HG02623 (cell line): ENCODE measurements around the gene NEDD4L.
"Not testable (repeated sequence)": the region's sequence is repeated elsewhere in the genome, so short reads cannot be mapped to it uniquely, and the experiment has no call there.

Experiments
- ATAC-seq: cut with Tn5 transposase; IDR thresholded peaks from one replicate; pipeline ENCODE4 v1.9.1; 2021; ENCODE audit warnings: moderate library complexity; ENCODE audit not compliant: unreplicated experiment

Gene NEDD4L

DNA sequence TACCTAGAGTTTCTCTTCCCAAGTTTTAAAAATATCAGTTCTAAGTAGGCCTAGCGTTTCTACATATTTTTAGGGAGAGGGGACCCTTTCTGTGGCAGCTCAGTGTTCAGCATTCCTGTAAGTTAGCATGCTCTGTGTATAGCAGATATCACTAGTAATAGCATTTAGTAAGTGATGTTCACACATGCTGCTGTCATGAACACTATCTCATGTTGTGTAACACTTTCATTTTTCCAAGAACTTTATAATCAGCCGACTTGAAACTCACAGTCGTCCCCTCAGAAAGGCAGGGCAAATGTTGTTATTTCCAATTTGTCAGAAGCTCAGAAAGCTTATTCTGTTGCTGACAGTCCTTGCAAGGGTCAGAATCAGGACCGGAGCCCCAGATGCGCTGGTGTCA is 317.2 kb downstream of the NEDD4L start:
- ATAC-seq: no peak

DNA sequence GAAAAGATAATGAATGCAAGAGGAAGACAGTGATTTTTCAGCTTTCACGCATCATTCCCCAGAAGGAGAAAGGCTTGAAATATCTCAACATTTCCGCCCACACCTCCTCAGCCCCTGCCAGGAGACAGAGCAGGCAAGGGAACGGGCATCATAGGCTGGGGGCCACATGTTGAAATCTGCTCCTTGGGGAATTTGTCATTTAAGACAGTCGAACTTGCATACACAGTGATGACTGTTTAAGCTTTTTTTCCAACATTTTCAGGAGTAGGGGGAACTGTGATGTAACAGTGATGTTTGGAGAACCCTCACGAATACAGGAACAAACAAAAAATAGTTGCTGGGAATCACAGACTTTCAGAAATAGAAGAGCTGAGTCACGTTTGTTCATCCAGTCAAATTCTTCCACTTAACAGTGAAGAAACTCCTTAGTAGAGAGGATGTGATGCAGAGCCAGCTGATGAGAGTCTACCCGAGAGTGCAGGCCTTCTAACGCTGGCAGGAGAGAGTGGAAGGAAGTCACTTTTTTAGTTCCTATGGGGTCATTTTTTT is 318.1 kb downstream of the NEDD4L start:
- no peak for ATAC-seq

DNA sequence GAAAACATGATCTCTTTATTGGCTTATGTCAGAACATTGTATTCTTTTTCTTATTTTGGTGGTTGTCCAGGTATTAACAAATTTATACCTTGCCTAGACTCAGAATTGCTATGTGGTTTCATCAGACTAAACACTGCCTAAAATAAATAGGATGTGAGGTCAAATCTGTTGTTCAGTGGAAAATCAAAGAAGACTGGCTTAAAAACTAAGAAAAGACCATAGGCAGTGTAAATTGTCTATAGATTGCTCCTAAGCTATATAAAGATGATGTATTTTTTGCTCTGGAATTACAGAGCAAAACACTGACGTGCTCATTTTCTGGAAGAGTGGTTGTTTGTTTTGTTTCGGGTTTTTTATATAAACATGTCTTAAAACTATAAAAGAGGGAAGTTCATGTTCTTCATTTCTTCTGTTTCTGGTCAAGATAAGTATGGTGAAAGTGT is 318.8 kb downstream of the NEDD4L start:
- ATAC-seq: no peak

DNA sequence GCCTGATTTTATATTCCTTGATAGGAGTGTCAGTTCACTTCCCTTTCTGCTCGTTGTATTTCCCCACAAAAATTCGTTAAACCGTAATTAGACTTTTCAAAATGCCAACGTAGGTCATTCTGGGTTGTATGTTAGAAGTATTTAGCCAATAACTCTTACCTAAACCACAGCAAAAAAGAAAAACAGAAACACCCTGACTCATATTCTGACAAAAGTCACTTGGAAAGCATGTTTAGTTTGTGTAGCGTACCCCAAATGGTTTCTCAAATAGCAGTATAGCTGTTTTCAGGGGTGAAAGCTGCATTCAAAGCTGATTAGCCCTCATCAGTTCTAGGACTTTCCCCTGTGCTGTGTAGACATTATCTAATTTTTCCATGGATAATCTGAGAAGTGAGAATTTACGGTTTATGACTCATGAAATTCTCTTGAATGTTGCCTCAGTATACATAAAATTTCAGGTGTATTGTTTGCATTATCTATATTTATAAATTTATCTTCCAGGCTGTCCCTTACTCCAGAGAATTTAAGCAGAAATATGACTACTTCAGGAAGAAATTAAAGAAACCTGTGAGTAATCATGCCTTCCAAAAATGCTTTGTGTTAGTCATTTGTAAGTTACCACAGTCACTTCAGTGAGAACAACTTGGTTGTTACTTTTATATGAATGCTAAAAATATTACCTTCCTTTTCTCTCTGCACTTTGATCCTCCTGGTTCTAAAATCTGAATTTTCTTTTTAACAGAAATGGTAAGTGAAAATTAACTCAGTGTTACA is 319.9 kb downstream of the NEDD4L start:
- no peak for ATAC-seq

DNA sequence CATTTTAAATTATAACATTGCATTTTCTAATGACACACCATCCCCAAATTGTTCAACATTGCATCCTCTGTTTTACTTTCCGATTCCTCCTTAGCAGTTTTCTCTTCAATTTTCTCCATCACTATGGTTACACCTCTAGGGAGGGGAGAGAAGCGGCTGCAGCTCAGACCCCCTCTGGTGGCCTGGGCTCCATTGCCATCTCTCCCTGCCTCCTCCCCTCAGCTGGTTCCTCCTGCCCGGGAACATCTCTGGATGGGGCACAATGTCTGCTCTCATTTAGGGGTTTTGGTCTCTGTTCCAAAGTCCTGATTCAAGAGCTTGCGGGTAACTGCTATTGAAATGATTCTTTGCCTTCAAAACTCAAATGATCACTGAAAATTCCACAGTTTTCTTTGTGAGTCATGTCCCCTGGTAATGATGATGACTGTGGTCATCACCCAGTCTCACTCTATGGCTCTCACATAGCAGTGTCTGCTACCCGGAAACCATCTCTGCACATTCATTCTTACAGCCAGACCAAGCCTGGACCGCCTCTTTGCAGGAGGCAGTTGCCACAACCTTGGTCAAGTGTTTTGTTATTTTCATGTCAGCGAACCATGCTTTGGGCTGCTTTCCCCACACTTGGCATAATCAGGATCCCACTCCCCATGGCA is 321.0 kb downstream of the NEDD4L start:
- no peak for ATAC-seq

DNA sequence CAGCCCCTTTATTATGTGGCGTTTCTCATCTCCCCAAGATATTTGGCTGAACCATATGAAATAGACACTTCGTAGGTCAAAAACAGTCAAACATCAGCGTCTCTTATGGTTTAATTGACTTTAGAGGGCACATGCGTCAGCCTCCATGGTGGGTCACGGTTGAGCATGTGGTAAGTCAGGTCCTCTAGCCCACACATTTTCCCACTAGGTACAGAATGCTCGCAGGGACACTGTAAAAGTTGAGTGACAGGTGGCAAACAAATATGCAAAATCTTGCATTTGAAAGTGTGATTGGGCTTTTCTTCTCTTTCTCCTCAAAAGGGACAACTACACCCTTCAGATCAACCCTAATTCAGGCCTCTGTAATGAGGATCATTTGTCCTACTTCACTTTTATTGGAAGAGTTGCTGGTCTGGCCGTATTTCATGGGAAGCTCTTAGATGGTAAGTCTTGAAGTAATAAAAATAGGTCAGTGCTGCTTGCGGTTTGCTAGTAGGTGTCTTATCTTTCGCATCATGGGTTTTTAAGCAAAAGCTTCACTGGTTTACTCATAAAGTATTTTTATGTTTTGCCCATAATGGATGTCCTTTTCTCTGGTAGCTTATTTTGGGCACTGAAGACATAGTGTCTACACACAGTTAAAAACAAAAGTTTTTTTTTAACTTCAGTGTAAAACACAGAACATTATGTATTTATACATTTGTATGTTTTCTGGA is 323.6 kb downstream of the NEDD4L start:
- no peak for ATAC-seq

DNA sequence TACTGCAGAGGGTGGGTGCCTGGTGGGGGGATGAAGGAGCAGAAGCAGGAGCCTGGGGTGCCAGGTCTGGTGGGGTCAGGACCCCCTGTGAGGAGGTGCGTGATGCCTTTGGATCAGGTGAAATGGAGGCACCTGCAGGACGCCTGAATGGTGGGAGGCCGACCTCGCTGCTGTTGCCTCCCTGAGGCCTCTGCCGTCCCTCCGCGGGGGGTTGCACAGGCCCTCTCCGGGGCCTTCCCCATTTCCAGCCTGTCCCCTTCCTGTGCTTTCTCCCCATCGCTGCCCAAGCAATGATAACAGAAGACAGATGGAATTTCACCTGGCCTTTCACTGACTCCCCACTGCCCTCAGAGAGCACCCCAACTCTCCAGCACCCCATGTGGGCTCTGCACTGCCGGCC is 325.6 kb downstream of the NEDD4L start:
- ATAC-seq: no peak

DNA sequence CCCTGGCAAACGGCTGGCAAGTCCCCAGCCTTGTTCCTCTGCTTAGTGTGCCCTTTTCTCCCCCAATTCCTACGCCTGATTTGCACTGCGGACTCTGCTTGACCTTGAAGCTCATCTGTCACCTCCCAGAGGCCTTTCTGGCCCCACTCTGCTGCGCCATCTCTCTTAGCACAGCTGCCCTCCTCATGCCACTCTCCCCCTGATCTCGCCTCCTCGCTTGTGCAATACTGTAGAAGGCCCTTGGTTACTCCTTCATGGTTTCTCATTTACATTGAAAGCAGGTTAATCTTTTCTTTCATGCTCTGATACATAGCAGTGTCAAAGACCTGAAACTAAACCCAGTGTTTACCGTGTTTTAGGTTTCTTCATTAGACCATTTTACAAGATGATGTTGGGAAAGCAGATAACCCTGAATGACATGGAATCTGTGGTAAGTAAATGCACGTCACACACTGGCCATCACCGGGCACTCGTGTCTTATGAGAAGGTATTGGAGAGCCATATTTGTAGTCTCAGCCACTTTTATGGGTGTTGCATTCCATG is 326.1 kb downstream of the NEDD4L start:
- ATAC-seq: no peak

DNA sequence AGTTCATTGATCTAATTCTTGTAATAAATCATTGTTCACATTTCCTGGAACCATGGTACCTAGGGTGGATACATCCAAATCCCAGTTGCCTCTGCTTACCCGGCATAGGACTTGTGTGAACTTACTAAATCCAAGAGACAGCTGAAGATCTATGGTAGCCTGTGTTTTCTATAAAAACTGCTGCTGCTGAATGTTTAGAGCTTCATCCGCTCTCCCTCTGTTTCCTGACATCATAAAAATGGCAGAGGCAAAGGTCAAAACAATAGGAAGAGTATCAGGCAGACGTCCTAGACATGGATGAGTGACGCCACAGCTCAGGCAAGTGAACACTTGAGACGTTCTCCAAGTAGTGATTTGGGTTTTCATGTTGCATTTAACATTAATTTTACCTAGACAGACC is 326.6 kb downstream of the NEDD4L start:
- ATAC-seq: no peak

DNA sequence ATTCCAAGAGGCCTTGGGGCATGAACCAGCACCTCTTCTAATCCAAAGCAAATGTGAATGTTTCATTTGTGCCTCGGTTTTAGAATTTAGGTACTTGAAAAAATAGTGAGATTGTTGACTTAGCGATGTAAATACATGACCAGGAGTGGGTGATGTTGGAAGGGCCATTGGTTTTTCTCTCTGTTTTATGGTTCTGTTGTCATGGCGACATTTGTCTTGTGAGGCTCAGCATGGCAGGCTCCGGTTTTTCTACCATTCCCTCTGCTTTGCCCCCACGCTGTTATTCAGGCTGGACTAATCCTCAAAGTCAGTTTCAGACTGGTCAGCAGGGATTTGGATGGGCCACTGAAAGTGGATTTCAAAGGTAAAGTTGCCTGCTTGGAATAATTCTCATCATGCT is 329.5 kb downstream of the NEDD4L start:
- no peak for ATAC-seq

DNA sequence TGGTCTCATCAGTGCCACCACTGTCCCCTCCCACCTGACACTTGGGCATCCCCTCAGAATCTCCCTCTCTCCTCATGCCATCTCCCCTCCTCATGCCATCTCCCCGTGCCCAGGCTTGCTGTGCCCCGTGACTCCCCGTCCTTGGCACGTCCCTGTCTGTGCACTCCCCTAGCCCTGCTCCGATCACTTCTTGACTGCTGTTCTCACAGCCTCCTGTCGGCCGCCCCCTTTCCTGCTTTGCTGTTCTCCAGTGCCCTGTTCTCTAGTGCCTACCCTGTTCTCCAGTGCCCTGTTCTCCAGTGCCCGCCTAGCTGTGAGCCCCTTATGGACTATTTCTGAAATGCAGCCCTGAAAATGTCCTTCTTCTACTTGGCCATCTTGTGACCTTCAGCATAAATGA is 331.0 kb downstream of the NEDD4L start:
- no peak for ATAC-seq

DNA sequence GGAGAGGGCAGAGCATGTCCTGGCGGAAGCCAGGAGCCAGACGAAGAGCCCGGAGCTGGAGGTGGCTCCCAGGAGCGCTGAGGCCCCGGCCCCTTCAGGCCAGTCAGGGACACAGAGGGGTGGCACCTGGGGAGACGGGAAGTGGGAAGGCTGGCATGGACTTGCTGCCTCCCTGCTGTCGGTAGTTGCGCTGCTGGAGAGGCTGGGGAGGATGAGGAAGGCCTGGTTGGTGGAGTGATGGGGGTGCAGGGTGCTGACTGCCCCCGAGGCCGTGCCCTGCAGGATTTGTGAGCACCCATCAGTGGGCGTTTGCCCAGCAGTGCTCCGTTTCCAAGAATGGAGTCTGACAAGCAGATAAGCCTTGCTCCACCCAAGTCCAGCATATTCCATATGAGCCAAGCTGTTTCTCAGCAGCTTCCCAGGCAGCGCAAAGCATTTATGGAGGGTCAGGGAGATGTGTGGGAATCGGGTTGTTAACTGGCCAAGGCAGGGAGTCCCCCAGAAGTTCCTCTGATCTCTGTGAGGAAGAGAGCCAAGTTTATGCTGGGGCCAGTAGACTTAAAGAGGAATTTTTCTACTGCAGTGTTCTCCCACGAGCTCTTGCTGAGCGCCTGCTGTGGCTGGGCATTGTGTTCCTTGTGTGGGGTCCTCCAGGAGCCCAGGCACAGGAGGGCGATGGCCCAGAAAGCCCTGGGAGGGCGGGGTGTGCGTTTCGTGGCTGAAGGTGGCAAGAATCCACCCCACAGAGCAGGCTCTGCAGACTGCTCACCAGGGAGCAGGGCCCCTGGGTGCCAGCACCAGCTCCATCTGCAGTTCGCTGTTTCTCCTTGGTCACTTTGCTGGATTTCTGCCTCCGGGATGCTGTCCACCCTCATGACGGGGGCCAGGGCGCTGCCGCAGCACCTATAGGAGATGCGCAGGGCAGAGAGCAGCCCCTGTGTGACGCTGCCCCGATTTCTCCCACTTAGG is 334.7 kb downstream of the NEDD4L start:
- no peak for ATAC-seq

DNA sequence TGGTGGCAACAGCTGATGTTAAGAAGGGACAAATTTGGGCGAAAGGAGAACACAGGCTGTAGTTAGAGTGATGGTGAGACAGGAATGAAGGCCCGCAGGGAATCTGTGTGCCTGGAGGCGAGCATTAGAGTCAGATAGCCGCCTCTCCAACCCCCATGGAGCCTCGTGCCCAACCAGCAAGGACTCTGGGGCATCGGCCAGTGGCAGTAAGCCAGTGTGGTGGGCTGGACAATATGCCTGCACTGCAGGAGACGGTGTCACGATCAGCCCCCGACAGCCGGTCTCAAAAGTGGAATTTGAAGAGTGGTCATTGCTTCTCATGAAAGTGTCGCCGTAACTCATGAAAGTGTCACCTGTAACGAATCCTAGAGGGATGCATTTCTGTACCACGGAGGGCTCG is 335.4 kb downstream of the NEDD4L start:
- no peak for ATAC-seq

DNA sequence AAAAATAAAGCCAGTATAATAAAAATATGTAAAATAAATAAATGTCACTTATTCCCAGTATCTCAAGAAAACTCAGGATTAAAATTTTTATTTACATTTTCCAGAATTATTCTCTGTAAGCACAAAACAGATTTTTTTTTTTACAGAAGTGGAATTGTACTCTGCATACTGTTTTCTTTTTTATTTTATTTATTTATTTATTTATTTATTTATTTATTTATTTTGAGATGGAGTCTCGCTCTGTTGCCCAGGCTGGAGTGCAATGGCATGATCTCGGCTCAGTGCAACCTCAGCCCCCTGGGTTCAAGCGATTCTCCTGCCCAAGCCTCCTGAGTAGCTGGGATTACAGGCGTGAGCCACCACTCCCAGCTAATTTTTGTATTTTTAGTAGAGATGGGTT is 336.1 kb downstream of the NEDD4L start:
- not testable (repeated sequence) for ATAC-seq

DNA sequence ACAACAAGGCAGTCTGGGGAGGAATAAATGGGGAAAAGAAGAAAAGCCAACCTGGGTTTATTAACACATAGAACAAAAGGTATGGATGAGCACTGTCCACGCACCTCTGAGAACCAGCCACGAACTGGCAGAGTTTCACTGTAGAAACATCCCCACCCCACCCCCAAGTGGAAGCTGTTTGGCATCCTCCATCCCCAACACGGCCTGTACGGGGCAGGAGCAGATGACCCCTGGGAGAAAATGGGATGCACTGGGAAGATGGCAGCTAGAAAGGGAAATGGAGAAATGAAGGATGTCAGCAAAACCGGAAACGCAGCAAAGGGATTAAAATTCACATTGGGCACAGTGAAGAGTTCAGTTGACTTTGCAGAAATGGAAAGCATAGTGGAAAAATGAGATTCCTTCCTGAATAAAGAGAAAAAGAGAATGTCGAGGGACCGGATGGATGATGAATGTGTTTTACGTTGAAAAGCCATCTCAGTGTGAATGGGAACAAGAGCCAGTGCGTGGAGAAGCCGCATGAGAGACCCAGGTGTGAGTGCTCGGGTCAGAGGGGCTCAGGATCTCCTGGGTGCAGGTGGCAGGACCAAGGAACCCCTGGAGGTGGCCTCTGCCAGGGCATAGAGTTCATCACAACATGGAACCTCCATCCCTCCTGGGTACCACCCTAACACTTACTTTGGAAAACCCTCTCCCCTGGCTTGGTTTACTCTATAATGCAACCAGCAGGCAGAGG is 337.8 kb downstream of the NEDD4L start:
- no peak for ATAC-seq

DNA sequence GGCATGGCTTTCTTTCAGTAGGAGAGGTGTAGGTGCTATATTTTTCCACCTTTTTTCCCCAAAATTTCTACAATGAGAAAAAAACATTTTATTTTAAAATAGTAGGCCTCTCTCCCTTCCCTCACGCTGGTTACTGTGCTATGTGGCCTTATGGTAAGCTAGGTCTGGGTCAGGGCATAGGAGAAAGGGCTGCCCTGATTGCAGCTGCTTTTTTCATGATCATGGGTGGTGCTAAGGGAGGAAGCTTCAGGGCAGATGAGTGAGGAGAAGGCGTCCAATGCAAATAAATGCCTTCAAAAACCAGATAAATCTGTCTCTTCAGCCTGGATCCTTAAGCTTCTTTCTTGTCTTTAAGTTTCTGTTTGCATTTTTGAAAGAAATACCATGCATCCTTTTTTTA is 338.4 kb downstream of the NEDD4L start:
- ATAC-seq: no peak

DNA sequence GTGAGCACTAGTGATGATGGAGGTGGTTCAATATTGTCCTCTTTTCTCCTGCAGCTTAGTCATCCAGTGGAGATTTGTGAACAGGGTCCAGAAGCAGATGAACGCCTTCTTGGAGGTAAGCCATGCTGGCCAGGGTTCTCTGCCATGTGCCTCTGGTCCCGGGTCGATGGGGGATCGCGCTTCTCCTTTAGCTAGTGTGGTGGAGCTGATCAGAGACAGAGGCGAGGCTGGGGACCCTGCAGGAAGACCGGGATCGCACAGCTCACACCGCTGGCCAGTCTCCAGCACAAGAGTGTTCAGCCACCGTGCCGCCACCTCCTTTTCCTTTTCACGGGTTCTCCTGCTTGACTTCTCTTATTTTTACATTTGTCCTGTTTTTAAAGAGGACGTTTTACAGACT is 341.4 kb downstream of the NEDD4L start:
- ATAC-seq: no peak

DNA sequence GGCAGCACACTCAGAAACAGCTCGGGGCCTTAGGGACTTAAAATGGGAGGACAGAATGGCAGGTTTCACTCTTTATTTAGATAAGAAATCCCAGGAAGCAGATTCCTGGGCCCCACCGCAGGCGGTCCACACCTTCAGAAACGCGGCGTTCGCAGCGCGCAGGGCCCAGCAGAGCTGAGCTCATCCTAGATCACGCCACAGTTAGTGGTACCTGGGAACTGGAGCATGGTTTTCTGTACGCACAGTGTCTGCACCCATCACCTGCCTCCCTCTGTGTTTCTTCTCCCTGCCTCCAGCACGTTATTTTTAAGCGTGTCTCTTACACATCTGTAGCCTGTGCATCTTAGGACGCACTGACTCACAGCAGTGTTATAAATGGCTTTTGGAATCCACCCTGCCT is 342.8 kb downstream of the NEDD4L start:
- no peak for ATAC-seq

DNA sequence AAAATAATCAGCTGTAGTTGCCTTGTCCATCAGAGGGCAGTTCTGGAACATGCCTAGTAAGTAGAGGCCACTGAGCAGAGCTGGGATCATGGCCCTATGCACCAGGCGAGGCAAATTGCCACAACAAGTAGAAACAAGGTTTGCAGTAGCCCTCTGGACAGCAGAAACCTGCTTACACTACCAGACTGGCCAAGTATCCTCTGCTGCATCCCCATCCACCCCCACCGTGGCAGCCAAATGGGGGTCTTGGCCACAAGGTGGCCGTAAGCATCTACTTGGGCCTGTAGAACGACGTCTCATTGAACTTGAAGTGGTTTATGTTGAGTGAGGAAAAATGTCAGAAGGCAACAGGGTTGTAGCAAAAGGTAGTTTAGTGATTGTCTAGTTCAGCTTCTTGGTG is 343.7 kb downstream of the NEDD4L start:
- ATAC-seq: no peak

DNA sequence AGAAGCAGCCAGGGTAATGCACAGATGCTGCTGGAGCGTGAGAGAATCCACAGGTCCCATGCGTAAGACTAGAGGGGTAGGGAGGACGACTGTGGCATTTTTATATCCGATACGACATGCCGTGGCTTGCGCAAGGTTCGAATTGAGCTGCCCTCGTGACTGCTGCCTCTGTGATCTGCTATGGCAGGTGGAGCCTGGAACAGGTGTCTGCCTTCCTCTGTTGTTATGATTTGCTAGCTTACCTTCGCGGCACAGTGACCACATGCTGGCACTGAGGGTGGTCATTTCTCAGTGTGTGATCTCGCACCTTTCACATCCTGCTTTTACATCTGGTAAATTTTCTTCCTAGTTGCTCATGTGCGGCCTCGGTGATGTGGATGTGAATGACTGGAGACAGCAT is 344.7 kb downstream of the NEDD4L start:
- no peak for ATAC-seq
